Heart left ventricle (tissue), 16 donors: ENCODE results near the gene PAPOLG. TPM values are rescaled to one million over a fixed set of nuclear protein-coding genes. Genes with fewer than 3 reads are reported as not detected.
A peak's percentile ranks its signal among the peaks of the same experiment; 100 is the strongest.

ENCODE experiments used
- ATAC-seq, 4 donors: fragments of 200-7000 bp; cut with Tn5 transposase; one replicate each; pipeline ENCODE4 v1.9.1; 2020 to 2022; ENCODE audit warnings: moderate library complexity in 4 of 4, mild to moderate bottlenecking in 3 of 4, moderate number of reproducible peaks in 1 of 4
- DNase-seq, 5 donors: peaks; one replicate each; pipeline ENCODE4 v3.0.0-alpha.2; 2020
- H3K27ac ChIP-seq, 12 donors: fragments of 200-600 bp; sonication (generic) in 4 of 12; one replicate each; pipeline versions ENCODE4 v1.5.0 to v1.8.0; 2016 to 2022; ENCODE audit warnings: mild to moderate bottlenecking in 2 of 12
- H3K27me3 ChIP-seq, 9 donors: fragments of 200-600 bp; sonication (generic) in 2 of 9; one replicate each; pipeline versions ENCODE4 v1.5.1 to v1.8.0; 2016 to 2022; ENCODE audit warnings: mild to moderate bottlenecking in 3 of 9
- H3K36me3 ChIP-seq, 9 donors: fragments of 200-600 bp; sonication (generic) in 2 of 9; one replicate each; pipeline versions ENCODE4 v1.5.0 to v1.8.0; 2018 to 2022; ENCODE audit warnings: mild to moderate bottlenecking in 2 of 9
- H3K4me1 ChIP-seq, 12 donors: fragments of 200-600 bp; sonication (generic) in 4 of 12; one replicate each; pipeline versions ENCODE4 v1.5.0 to v1.8.0; 2016 to 2022; ENCODE audit warnings: mild to moderate bottlenecking in 3 of 12
- H3K4me3 ChIP-seq, 12 donors: fragments of 200-600 bp; sonication (generic) in 4 of 12; one replicate each; pipeline versions ENCODE4 v1.5.0 to v1.8.0; 2017 to 2022; ENCODE audit warnings: mild to moderate bottlenecking in 9 of 12, moderate library complexity in 4 of 12
- H3K9me3 ChIP-seq, 12 donors: fragments of 200-600 bp; sonication (generic) in 4 of 12; one replicate each; pipeline versions ENCODE4 v1.5.0 to v1.8.0; 2016 to 2022; ENCODE audit warnings: mild to moderate bottlenecking in 1 of 12
- POLR2A ChIP-seq, 2 donors: fragments of 450-650 bp; IDR thresholded peaks; one replicate each; pipeline ENCODE4 v1.6.1; 2017; ENCODE audit warnings: antibody characterized with exemption in 2 of 2, mild to moderate bottlenecking in 2 of 2, moderate library complexity in 2 of 2
- WGBS, 4 donors: extraction: QIAGEN DNeasy Blood & Tissue Kit in 2 of 4; methylation state at CpG; one replicate each; pipeline versions ENCODE4 v1.1.5 to v1.1.7; 2013 to 2018; 5-methylcytosine and 5-hydroxymethylcytosine counted together
- intact Hi-C, 10 donors: fragments of 100-400 bp; cut with DNase I; formaldehyde crosslinking; loops; one replicate each; pipeline versions ENCODE4 v1.11.1 to v1.14.2; 2022
- polyA plus RNA-seq, 2 donors: library from polyadenylated mRNA; stranded (reverse); fragments of 200-250 nt; gene quantifications; one replicate each; pipeline ENCODE4 v1.2.3, GENCODE V29; 2013
- total RNA-seq, 9 donors: library from RNA; depleted of rRNA in 2 of 9; stranded (reverse); fragments of >200 nt in 2 of 9; fragmentation: NEBNext Ultra II Directional in 3 of 9; extraction: Animal tissue kit (Norgen Biotek cat#: 25700) in 3 of 9; gene quantifications; one replicate each; pipeline versions ENCODE4 v1.1.0 to v1.2.4, GENCODE V29; 2016 to 2023
- TF ChIP-seq, protein P1 (sequence below), 12 donors: fragments of 200-600 bp; sonication (generic) in 4 of 12; IDR thresholded peaks; one replicate each; pipeline versions ENCODE4 v1.5.0 to v1.8.0; 2018 to 2022; ENCODE audit warnings: antibody characterized with exemption in 12 of 12, mild to moderate bottlenecking in 5 of 12
- donor health status: ischemic (EF 13 %, LVEDD 7.1; RV severe dilation, severe dysfunction).
- donor health status: healthy with polysubstance abuse.
- donor health status: DM: no; HTN: yes; CAD: no.
- donor health status: DM: no; HTN: no; CAD: no.
- donor health status: ischemic (EF 25% LVEDD 6.9; RV normal size, moderate dysfunction).
- donor health status: ischemic (EF 25% LVEDD 5.7; RV mildly dilated, moderate dysfunction).
- donor health status: healthy.
- donor health status: DM: yes; HTN: yes; CAD: no.
- donor health status: ischemic (EF 35%, LVEDD 5.7; RV mildly dilated, moderate dysfunction).
- donor health status: nonischemic (EF 11% LVEDD 7.7; RV severe dilation, severe dysfunction).
- donor health status: DM: yes; HTN: yes; CAD: no.
- donor health status: PGD.
- donor health status: ischemic (EF 29% LVEDD 5.4; RV normal size, mild dysfunction).
- donor health status: nonischemic (EF 23%, LVEDD 6.1; RV moderate dilation, normal function).

Gene PAPOLG
- total and polyA plus RNA-seq, 11 donors, result 3.8 to 11.9 (median 9.5) TPM

DNA sequence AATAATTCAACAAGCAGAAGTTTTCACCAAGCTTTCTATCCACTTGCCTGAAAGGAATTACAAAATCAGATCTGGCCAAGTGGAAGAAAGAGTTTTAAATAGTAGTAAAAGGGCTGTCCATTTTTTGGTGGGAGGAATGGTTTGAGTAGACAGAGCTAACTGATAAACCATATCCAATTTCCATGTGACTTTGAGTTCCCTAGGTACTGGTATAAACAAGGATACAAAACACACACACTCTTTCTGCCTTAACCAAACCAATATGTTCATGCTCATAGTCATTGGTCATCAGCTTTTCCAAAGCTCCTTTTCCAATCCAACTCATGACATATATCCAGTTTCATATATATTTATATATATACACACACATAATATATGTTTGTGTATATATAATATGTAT is 75.9 kb downstream of the PAPOLG start:
- no peaks in the 10 kb centered on the region for H3K36me3 ChIP-seq
- ATAC-seq (no peak), DNase-seq (no peak)
- H3K27ac ChIP-seq, result no peak overlapping the region
- no peak overlapping the region for H3K4me3 ChIP-seq
- peaks cover 0 to 12% (median 0%) of the 10 kb centered on the region in 12 donors for H3K4me1 ChIP-seq
- no peaks in the 10 kb centered on the region for H3K9me3 ChIP-seq
- peaks cover 0 to 8% (median 0%) of the 10 kb centered on the region in 9 donors for H3K27me3 ChIP-seq
- no peak for TF ChIP-seq POLR2A (IDR thresholded peaks at IDR 0.05)
- TF ChIP-seq, protein P1, sequence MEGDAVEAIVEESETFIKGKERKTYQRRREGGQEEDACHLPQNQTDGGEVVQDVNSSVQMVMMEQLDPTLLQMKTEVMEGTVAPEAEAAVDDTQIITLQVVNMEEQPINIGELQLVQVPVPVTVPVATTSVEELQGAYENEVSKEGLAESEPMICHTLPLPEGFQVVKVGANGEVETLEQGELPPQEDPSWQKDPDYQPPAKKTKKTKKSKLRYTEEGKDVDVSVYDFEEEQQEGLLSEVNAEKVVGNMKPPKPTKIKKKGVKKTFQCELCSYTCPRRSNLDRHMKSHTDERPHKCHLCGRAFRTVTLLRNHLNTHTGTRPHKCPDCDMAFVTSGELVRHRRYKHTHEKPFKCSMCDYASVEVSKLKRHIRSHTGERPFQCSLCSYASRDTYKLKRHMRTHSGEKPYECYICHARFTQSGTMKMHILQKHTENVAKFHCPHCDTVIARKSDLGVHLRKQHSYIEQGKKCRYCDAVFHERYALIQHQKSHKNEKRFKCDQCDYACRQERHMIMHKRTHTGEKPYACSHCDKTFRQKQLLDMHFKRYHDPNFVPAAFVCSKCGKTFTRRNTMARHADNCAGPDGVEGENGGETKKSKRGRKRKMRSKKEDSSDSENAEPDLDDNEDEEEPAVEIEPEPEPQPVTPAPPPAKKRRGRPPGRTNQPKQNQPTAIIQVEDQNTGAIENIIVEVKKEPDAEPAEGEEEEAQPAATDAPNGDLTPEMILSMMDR (IDR thresholded peaks at IDR 0.05), result no peak
- intact Hi-C loops, result no loop called here

DNA sequence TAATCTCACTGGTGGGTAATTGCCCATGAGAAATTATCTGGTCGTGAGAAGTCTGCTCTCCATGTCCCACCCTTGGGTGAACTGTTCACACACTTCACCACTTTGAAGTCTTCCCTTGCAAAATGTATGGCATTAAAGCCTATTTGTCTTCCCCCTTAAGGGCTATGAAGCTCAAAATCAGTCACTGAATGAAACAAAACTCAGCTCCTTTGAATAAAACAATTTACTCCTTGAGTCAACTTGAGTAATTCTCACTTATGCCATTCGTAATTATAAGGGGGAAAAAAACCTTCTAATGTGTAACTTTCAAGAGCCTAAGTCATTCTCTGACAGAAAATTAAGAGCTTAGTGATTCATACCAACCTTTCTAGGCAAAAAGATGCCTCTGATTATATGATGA is 76.6 kb downstream of the PAPOLG start:
- Histone ChIP-seq H3K4me3 (no peak overlapping the region), H3K4me1 (peaks cover 0 to 12% (median 0%) of the 10 kb centered on the region in 12 donors), H3K36me3 (no peaks in the 10 kb centered on the region), H3K27me3 (peaks cover 0 to 8% (median 0%) of the 10 kb centered on the region in 9 donors), H3K27ac (no peak overlapping the region), H3K9me3 (no peaks in the 10 kb centered on the region)
- DNase-seq (no peak), ATAC-seq (no peak)
- WGBS, 4 donors, result 50 to 69% (median 58%) methylated on average over 2 of the region's 2 CpGs
- TF ChIP-seq, protein P1 (IDR thresholded peaks at IDR 0.05), result no peak
- TF ChIP-seq POLR2A (IDR thresholded peaks at IDR 0.05), result no peak
- intact Hi-C loops, result no loop called here

DNA sequence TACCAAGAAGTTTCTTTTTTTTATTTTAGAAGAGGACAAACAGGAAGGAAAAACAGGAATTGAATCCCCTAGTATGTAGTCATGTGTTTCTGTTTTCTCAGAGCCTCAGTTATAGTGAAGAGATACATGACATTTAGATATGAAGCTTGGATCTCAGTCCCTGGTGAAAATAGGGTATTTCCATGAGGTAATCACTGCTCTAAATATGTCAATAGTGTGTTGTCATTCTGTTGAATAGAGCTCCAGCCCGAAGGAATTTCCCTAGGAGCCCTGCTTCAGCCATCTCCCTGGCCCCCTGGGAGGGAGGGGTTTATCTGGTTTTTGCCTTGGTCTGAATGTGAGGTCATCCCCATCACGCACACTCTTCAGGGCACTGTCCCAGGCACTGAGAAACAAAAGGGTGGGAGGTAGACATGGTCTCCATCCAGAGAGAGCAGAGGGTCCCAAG is 78.2 kb downstream of the PAPOLG start:
- H3K4me3 ChIP-seq, result no peak overlapping the region
- H3K9me3 ChIP-seq, result no peaks in the 10 kb centered on the region
- H3K27me3 ChIP-seq, result peaks cover 0 to 8% (median 0%) of the 10 kb centered on the region in 9 donors
- intact Hi-C loops, result no loop called here
- peaks cover 0 to 12% (median 0%) of the 10 kb centered on the region in 12 donors for H3K4me1 ChIP-seq
- ATAC-seq (peak in 1 of 4 donors; percentile 39), DNase-seq (no peak)
- peak overlapping the region in 2 of 12 donors; percentile 7 to 9 for H3K27ac ChIP-seq
- no peak for TF ChIP-seq POLR2A (IDR thresholded peaks at IDR 0.05)
- TF ChIP-seq, protein P1 (IDR thresholded peaks at IDR 0.05), result no peak
- WGBS, 4 donors, result 13 to 33% (median 30%) methylated on average over 2 of the region's 2 CpGs
- H3K36me3 ChIP-seq, result no peaks in the 10 kb centered on the region

DNA sequence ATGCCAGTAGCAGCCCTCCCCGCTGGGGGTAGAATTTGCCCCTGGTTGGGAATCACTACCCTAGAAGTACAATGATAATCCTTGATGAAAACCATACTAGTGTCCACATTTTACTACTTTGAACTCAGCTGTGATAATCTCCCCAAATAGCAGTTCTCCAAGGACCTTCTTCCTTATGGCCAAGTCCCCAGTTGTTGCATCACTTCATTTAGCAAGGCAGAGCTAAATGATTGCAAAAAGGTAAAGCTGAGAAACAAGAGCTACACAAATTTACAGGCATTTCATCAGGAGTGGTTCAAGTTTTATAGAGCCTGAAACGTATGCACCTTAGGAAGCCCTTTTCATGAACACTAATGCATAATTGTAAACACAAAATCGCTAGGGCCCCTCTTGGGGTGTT is 80.4 kb downstream of the PAPOLG start:
- DNase-seq, result no peak

More for the DNA sequence above, 80.4 kb downstream of the PAPOLG start:
- peaks cover 0 to 12% (median 0%) of the 10 kb centered on the region in 12 donors for H3K4me1 ChIP-seq
- ATAC-seq, result no peak
- 77 to 86% (median 84%) methylated on average over 3 of the region's 3 CpGs for WGBS, 4 donors
- H3K4me3 ChIP-seq, result no peak overlapping the region
- no peak overlapping the region for H3K27ac ChIP-seq
- H3K36me3 ChIP-seq, result no peaks in the 10 kb centered on the region
- TF ChIP-seq, protein P1 (IDR thresholded peaks at IDR 0.05), result no peak
- no peak for TF ChIP-seq POLR2A (IDR thresholded peaks at IDR 0.05)
- intact Hi-C loops, result no loop called here
- H3K27me3 ChIP-seq, result peaks cover 0 to 8% (median 0%) of the 10 kb centered on the region in 9 donors
- no peaks in the 10 kb centered on the region for H3K9me3 ChIP-seq
